Tibial nerve (tissue), 4 donors: ENCODE data around the gene NKAIN4.

Source experiments
- EP300 ChIP-seq, 2 donors: sonication (generic); formaldehyde crosslinking; IDR thresholded peaks; one replicate each; pipeline ENCODE4 v1.6.1; 2017; ENCODE audit warnings: antibody characterized with exemption in 2 of 2, mild to moderate bottlenecking in 1 of 2
- POLR2A ChIP-seq, 2 donors: fragments of 450-650 bp; IDR thresholded peaks; one replicate each; pipeline ENCODE4 v1.6.1; 2017; ENCODE audit warnings: antibody characterized with exemption in 2 of 2, mild to moderate bottlenecking in 2 of 2, moderate library complexity in 2 of 2
- TF ChIP-seq, protein P1 (sequence below), 5 experiments: fragments of 200-600 bp in 3 of 5; fragments of 450-650 bp in 2 of 5; sonication (generic) in 3 of 5; IDR thresholded peaks; one replicate each; pipeline ENCODE4 v1.5.1; 2016 to 2019; ENCODE audit warnings: antibody characterized with exemption in 5 of 5, mild to moderate bottlenecking in 3 of 5, moderate library complexity in 2 of 5

DNA sequence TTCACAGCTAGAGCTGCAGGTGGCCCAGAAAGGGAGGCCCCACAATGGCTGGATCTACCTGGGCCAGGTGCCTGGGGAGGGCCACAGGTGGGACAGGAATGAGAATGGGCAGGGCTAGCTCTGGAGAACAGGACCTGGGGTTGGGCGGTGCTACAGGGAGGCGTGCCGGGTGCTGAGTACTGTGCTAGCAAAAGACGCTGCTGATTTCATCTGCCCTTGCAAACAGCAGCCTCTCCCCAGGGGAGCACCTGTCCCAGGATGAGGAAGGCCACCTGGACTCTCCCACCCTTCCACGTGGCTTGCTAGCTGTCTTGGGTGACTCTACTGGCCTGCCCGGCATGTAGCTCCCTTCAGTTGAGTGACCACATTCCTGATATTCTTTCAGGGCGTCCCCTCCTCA is 31.7 kb downstream of the NKAIN4 start:
- TF ChIP-seq, protein P1, sequence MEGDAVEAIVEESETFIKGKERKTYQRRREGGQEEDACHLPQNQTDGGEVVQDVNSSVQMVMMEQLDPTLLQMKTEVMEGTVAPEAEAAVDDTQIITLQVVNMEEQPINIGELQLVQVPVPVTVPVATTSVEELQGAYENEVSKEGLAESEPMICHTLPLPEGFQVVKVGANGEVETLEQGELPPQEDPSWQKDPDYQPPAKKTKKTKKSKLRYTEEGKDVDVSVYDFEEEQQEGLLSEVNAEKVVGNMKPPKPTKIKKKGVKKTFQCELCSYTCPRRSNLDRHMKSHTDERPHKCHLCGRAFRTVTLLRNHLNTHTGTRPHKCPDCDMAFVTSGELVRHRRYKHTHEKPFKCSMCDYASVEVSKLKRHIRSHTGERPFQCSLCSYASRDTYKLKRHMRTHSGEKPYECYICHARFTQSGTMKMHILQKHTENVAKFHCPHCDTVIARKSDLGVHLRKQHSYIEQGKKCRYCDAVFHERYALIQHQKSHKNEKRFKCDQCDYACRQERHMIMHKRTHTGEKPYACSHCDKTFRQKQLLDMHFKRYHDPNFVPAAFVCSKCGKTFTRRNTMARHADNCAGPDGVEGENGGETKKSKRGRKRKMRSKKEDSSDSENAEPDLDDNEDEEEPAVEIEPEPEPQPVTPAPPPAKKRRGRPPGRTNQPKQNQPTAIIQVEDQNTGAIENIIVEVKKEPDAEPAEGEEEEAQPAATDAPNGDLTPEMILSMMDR (IDR thresholded peaks at IDR 0.05): no peak
- TF ChIP-seq POLR2A (IDR thresholded peaks at IDR 0.05) (no peak), EP300 (IDR thresholded peaks at IDR 0.05) (no peak)
